ENCODE data around the gene TLNRD1.

TLNRD1 gene

DNA sequence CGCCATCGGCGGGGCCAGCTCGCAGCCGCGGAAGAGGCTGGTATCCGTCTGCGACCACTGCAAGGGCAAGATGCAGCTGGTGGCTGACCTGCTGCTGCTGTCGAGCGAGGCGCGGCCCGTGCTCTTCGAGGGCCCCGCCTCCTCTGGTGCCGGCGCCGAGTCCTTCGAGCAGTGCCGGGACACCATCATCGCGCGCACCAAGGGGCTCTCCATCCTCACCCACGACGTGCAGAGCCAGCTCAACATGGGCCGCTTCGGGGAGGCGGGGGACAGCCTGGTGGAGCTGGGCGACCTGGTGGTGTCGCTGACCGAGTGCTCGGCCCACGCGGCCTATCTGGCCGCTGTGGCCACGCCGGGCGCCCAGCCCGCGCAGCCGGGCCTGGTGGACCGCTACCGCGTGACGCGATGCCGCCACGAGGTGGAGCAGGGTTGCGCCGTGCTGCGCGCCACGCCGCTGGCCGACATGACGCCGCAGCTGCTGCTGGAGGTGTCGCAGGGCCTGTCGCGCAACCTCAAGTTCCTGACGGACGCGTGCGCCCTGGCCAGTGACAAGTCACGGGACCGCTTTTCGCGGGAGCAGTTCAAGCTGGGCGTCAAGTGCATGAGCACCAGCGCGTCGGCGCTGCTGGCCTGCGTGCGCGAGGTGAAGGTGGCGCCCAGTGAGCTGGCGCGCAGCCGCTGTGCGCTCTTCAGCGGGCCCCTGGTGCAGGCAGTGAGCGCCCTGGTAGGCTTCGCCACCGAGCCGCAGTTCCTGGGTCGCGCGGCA, 1.8 kb downstream of the TLNRD1 start:
- no peak for DNase-seq

GRCh38 chr15:81003097-81003350, 2.3 kb downstream of the TLNRD1 start:
- DNase-seq, result no peak

GRCh38 chr15:81006124-81006523, 5.4 kb downstream of the TLNRD1 start:
- DNase-seq, result no peak

DNA sequence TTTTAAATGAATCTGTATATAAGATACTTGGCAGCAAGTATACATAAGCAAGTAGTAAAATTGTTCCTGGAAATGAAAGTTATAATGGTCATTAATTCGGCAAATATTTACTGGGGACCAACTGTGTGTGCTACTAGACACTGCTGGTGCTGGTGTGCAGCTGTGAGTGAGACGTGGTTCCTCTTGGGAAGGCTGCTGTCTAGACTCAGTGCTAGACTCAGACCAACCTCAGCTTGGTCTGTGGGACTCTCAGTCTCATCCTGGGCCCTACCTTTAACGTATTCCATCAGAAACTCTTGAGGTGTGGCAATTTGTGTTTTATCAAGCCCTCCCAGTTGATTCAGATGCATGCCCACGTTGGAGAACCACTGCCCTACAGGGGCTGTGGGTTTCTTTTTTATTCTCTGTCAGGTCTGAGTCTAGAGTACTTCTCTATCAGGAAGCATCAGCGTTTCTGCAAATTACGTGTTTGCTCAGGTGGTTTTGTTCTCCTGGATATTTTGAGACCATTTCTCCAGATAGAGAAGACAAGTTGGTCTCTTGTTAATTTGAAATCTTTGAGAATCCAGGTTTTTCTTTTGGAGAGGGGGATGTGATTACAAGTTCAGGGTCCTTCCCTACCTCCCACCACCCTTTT, 6.8 kb downstream of the TLNRD1 start:
- DNase-seq, result no peak

DNA sequence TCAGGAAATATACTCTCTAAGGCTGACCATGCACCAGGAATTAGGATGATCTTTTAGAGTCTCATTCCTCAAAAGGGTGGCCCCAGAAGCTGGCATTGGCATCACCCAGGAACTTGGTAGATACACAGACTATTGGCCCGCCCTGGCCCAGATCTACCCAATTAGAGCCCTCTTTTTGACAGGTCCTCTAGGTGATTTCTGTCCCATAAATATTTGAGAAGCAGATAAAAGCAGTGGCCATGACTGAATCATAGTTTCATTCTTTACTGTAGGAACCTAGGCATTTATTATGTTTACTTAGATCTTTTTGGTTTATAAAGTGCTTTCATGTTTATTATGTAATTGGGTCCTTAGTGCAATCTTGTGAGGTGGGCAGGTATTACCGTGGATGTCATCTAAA, 7.6 kb downstream of the TLNRD1 start:
- no peak for DNase-seq

DNA sequence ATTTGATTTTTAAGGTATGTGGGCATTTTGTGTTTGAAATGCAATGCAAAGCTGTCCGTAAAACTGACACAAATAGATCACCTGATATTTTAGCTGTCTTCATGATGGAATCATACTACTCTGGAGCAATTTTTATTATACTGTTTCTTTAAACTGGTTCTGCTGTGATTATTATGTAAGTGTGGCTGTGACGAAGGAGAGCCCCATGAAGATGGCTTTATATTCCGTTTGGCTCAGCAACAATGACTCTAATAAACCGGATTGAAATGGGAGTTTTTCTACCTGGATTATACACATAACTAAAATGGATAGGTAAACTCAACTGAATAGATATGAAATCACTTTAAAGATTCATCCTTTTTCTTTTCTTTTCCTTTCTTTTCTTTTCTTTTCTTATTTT, 9.4 kb downstream of the TLNRD1 start:
- DNase-seq, result no peak

- DNase-seq, result no peak
These were observed 10.9 kb downstream of the TLNRD1 start for GRCh38 chr15:81011593-81011992.

GRCh38 chr15:81012588-81012987, 11.9 kb downstream of the TLNRD1 start:
- no peak for DNase-seq

- DNase-seq, result no peak
These were observed 12.7 kb downstream of the TLNRD1 start for GRCh38 chr15:81013396-81013929.

DNA sequence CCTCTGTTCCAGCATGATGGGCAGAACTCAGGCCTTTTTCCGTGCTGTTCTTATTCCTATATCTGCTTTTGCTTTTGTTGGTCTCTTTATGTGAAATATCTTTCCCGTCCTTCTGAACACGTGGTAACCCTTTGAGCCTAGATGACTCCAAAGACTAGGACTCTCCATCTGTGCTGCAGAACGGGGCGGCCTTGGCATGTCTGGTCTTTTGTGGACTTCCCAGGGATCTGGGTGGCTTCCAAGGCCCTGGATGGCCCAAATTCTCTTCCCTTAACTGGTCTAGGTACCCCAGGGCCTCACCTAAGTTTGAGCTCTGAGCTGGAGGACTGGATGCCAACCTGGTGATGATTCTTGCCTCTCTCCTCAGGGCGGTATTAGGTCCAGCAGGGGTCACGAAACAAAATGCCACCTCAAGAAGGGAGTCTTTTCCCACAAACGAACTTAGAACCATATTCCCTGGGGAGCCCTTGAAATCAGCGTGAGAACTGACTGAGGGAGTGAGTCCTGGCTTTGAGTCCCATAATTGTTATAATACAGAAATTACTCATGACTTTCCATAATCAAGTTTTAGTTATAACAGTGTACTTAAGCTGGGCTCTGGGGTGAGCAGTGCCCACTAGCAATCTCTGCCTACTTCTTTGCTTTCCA, 13.8 kb downstream of the TLNRD1 start:
- no peak for DNase-seq

- DNase-seq, result no peak
These were observed 15.1 kb downstream of the TLNRD1 start for GRCh38 chr15:81015621-81016488.

- no peak for DNase-seq
These were observed 15.9 kb downstream of the TLNRD1 start for GRCh38 chr15:81016489-81017068.

GRCh38 chr15:81018197-81018596, 17.5 kb downstream of the TLNRD1 start:
- DNase-seq, result no peak

GRCh38 chr15:81021321-81021720, 20.6 kb downstream of the TLNRD1 start:
- no peak for DNase-seq

GRCh38 chr15:81023483-81024264, 23.0 kb downstream of the TLNRD1 start:
- peak; percentile 26 for DNase-seq

- no peak for DNase-seq
These were observed 23.6 kb downstream of the TLNRD1 start for GRCh38 chr15:81024265-81024872.

- no peak for DNase-seq
These were observed 24.2 kb downstream of the TLNRD1 start for GRCh38 chr15:81024936-81025335.

DNA sequence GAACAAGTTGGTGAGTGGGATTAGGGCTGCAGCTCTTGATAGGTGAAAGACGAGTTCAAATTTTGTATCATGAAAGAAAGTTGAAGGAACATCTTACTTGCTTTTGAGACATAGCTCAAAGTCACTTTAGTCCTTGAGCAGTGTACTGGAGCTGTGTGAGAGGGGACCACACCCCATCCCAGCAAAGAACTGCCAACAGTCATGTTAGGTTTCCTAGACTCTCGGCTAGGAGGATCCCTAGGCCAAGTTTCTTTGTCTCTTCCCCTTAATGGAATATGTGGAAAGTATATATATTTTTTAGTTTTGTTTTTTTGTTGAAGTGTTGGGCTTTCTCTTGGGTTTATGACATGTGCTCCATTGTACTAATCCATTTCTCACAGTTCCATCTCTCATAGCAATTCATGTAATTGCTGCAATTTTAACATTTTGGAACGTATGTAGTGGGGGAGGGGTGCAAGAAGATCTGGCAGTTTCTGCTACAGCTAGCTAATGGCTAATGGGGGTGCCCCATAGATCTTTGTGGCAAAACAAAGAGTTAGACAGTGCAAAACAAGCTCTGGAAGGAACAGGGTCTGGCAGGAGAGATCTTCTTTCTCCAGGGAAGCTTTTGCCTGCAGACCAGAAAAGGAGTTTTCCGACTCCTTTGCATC, 25.1 kb downstream of the TLNRD1 start:
- DNase-seq, result no peak

GRCh38 chr15:81026836-81027599, 26.3 kb downstream of the TLNRD1 start:
- no peak for DNase-seq
